ACC112 (cell line): ENCODE results near the gene RGS19.

Experiments
- H2AFZ ChIP-seq: fragments of 200-600 bp; sonication (generic); one replicate; pipeline ENCODE4 v1.6.0; 2017; ENCODE audit warnings: antibody characterized with exemption, low read length; ENCODE audit not compliant: unreplicated experiment
- H3K27ac ChIP-seq: fragments of 200-600 bp; sonication (generic); 2 replicates; pipeline ENCODE4 v1.5.1; 2014; ENCODE audit warnings: low read depth, mild to moderate bottlenecking, antibody characterized with exemption, low read length, moderate library complexity
- H3K27me3 ChIP-seq: fragments of 200-600 bp; sonication (generic); 2 replicates; pipeline ENCODE4 v1.6.1; 2014; ENCODE audit warnings: mild to moderate bottlenecking, antibody characterized with exemption, low read length, moderate library complexity, mixed read lengths; ENCODE audit not compliant: insufficient read depth
- H3K36me3 ChIP-seq: fragments of 200-600 bp; sonication (generic); 2 replicates; pipeline ENCODE4 v1.6.1; 2016; ENCODE audit warnings: mild to moderate bottlenecking, antibody characterized with exemption, low read length, moderate library complexity, mixed read lengths; ENCODE audit not compliant: insufficient read depth
- H3K4me1 ChIP-seq: fragments of 200-600 bp; sonication (generic); one replicate; pipeline ENCODE4 v1.6.1; 2016; ENCODE audit warnings: low read length, mixed read lengths; ENCODE audit not compliant: insufficient read depth, unreplicated experiment, control insufficient read depth
- H3K4me3 ChIP-seq: fragments of 200-600 bp; sonication (generic); 2 replicates; pipeline ENCODE4 v1.5.1; 2014; ENCODE audit warnings: mild to moderate bottlenecking, low read depth, low read length
- H3K79me2 ChIP-seq: fragments of 200-600 bp; sonication (generic); one replicate; pipeline ENCODE4 v1.6.0; 2016; ENCODE audit warnings: low read length; ENCODE audit not compliant: control insufficient read depth, unreplicated experiment, insufficient read depth

The RGS19 gene

GRCh38 chr20:64056889-64057627 lies 22.3 kb downstream of the RGS19 start:
- H3K79me2 ChIP-seq: no peaks in the 10 kb centered on the region
- no peaks in the 10 kb centered on the region for H3K36me3 ChIP-seq
- no peaks in the 10 kb centered on the region for H3K27me3 ChIP-seq
- no peak overlapping the region for H3K27ac ChIP-seq
- no peak overlapping the region for H2AFZ ChIP-seq
- H3K4me1 ChIP-seq: peaks cover 28% of the 10 kb centered on the region
- H3K4me3 ChIP-seq: no peak overlapping the region

GRCh38 chr20:64056639-64056888 lies 22.8 kb downstream of the RGS19 start:
- Histone ChIP-seq H2AFZ (no peak overlapping the region), H3K27me3 (no peaks in the 10 kb centered on the region)

GRCh38 chr20:64055893-64056638 lies 23.3 kb downstream of the RGS19 start:
- Histone ChIP-seq H3K27ac (no peak overlapping the region), H3K4me1 (peaks cover 28% of the 10 kb centered on the region), H3K27me3 (no peaks in the 10 kb centered on the region), H3K4me3 (no peak overlapping the region), H3K79me2 (no peaks in the 10 kb centered on the region), H3K36me3 (no peaks in the 10 kb centered on the region), H2AFZ (no peak overlapping the region)

More at GRCh38 chr20:64056639-64056888, 22.8 kb downstream of the RGS19 start:
- no peak overlapping the region for H3K4me3 ChIP-seq
- no peak overlapping the region for H3K27ac ChIP-seq
- no peaks in the 10 kb centered on the region for H3K79me2 ChIP-seq
- H3K36me3 ChIP-seq: no peaks in the 10 kb centered on the region
- peaks cover 28% of the 10 kb centered on the region for H3K4me1 ChIP-seq

- Histone ChIP-seq H3K79me2 (no peaks in the 10 kb centered on the region), H3K27me3 (no peaks in the 10 kb centered on the region), H3K4me3 (no peak overlapping the region), H3K27ac (no peak overlapping the region), H3K36me3 (no peaks in the 10 kb centered on the region), H3K4me1 (peaks cover 28% of the 10 kb centered on the region), H2AFZ (no peak overlapping the region)
Observed at GRCh38 chr20:64055396-64055892, 23.9 kb downstream of the RGS19 start.

GRCh38 chr20:64053841-64054661 lies 25.3 kb downstream of the RGS19 start:
- Histone ChIP-seq H3K27me3 (peaks cover 4% of the 10 kb centered on the region; the same call in 1 of the 2 replicates), H3K79me2 (no peaks in the 10 kb centered on the region), H3K27ac (no peak overlapping the region), H3K4me1 (peaks cover 32% of the 10 kb centered on the region), H3K36me3 (no peaks in the 10 kb centered on the region), H3K4me3 (no peak overlapping the region), H2AFZ (no peak overlapping the region)

- peaks cover 9% of the 10 kb centered on the region for H3K27me3 ChIP-seq
- H3K36me3 ChIP-seq: no peaks in the 10 kb centered on the region
- no peaks in the 10 kb centered on the region for H3K79me2 ChIP-seq
- no peak overlapping the region for H3K27ac ChIP-seq
- peaks cover 24% of the 10 kb centered on the region for H3K4me1 ChIP-seq
- no peak overlapping the region for H3K4me3 ChIP-seq
- H2AFZ ChIP-seq: no peak overlapping the region
Observed at GRCh38 chr20:64052987-64053840, 26.1 kb downstream of the RGS19 start.

GRCh38 chr20:64052326-64052722 lies 27.0 kb downstream of the RGS19 start:
- Histone ChIP-seq H3K4me3 (no peak overlapping the region), H3K36me3 (no peaks in the 10 kb centered on the region), H3K27ac (no peak overlapping the region), H3K79me2 (no peaks in the 10 kb centered on the region), H3K27me3 (peaks cover 16% of the 10 kb centered on the region), H2AFZ (no peak overlapping the region), H3K4me1 (peaks cover 20% of the 10 kb centered on the region)

- Histone ChIP-seq H3K79me2 (no peaks in the 10 kb centered on the region), H3K4me3 (no peak overlapping the region), H3K4me1 (peaks cover 20% of the 10 kb centered on the region), H2AFZ (no peak overlapping the region), H3K27ac (no peak overlapping the region), H3K36me3 (no peaks in the 10 kb centered on the region), H3K27me3 (peaks cover 22% of the 10 kb centered on the region)
Observed at GRCh38 chr20:64051561-64052325, 27.6 kb downstream of the RGS19 start.

- Histone ChIP-seq H3K4me3 (no peak overlapping the region), H3K4me1 (peaks cover 16% of the 10 kb centered on the region), H3K79me2 (no peaks in the 10 kb centered on the region), H3K27me3 (peaks cover 26% of the 10 kb centered on the region), H3K27ac (no peak overlapping the region), H2AFZ (no peak overlapping the region), H3K36me3 (no peaks in the 10 kb centered on the region)
Observed at GRCh38 chr20:64051033-64051452, 28.3 kb downstream of the RGS19 start.
